Stimulated activated CD8-positive, alpha-beta memory T cell treated with anti-CD3 and anti-CD28 coated beads, Interleukin-2, amount 100 ng/mL, for 1 hour (primary cell): ENCODE data around the gene MYLK2.
A peak's percentile ranks its signal among the peaks of the same experiment; 100 is the strongest.

Experiments
- DNase-seq, 2 donors: peaks; one replicate each; pipeline ENCODE4 v3.0.0-alpha.2; 2020; ENCODE audit warnings: low read depth in 2 of 2

MYLK2 gene

GRCh38 chr20:31853481-31853880 lies 34.3 kb downstream of the MYLK2 start:
- DNase-seq: no peak

- DNase-seq: no peak
These were observed 37.4 kb downstream of the MYLK2 start for GRCh38 chr20:31856516-31856915.

- no peak for DNase-seq
These were observed 39.0 kb downstream of the MYLK2 start for GRCh38 chr20:31857861-31858759.

- no peak for DNase-seq
These were observed 39.6 kb downstream of the MYLK2 start for GRCh38 chr20:31858760-31859083.

- no peak for DNase-seq
These were observed 40.3 kb downstream of the MYLK2 start for GRCh38 chr20:31859266-31859997.

- no peak for DNase-seq
These were observed 40.8 kb downstream of the MYLK2 start for GRCh38 chr20:31859998-31860380.

- no peak for DNase-seq
These were observed 41.4 kb downstream of the MYLK2 start for GRCh38 chr20:31860390-31861134.

- no peak for DNase-seq
These were observed 41.9 kb downstream of the MYLK2 start for GRCh38 chr20:31861135-31861384.

- DNase-seq: peak; percentile 31 to 50
These were observed 42.4 kb downstream of the MYLK2 start for GRCh38 chr20:31861385-31862156.

- no peak for DNase-seq
These were observed 43.0 kb downstream of the MYLK2 start for GRCh38 chr20:31862157-31862470.

- no peak for DNase-seq
These were observed 43.4 kb downstream of the MYLK2 start for GRCh38 chr20:31862506-31862905.

- no peak for DNase-seq
These were observed 44.3 kb downstream of the MYLK2 start for GRCh38 chr20:31863296-31864085.

GRCh38 chr20:31864521-31865400 lies 45.6 kb downstream of the MYLK2 start:
- DNase-seq: no peak

- no peak for DNase-seq
These were observed 47.1 kb downstream of the MYLK2 start for GRCh38 chr20:31866221-31866620.

- no peak for DNase-seq
These were observed 49.9 kb downstream of the MYLK2 start for GRCh38 chr20:31868853-31869672.

- DNase-seq: no peak
These were observed 50.5 kb downstream of the MYLK2 start for GRCh38 chr20:31869673-31869941.

GRCh38 chr20:31869942-31870725 lies 51.0 kb downstream of the MYLK2 start, which contains the start of the genes DUSP15 and TTLL9:
TSS of gene DUSP15 (minus strand) at chr20:31870527. CDS start at chr20:31870337, 190 bp downstream.
TSS of gene TTLL9 (plus strand) at chr20:31870634. CDS start at chr20:31871127, 493 bp downstream.
- no peak for DNase-seq

- DNase-seq: no peak
These were observed 51.8 kb downstream of the MYLK2 start for GRCh38 chr20:31870726-31871617.
